Suprapubic skin (tissue), 4 donors: ENCODE data around the gene SEPTIN5.

ENCODE experiments used
- EP300 ChIP-seq: sonication (generic); formaldehyde crosslinking; IDR thresholded peaks from one replicate; pipeline ENCODE4 v1.6.1; 2017; ENCODE audit warnings: antibody characterized with exemption
- POLR2A ChIP-seq, 2 donors: fragments of 450-650 bp; IDR thresholded peaks; one replicate each; pipeline ENCODE4 v1.6.1; 2017; ENCODE audit warnings: antibody characterized with exemption in 2 of 2, mild to moderate bottlenecking in 2 of 2, moderate library complexity in 2 of 2
- POLR2AphosphoS5 ChIP-seq, 3 donors: sonication (generic); formaldehyde crosslinking; IDR thresholded peaks; one replicate each; pipeline ENCODE4 v1.6.1; 2017; ENCODE audit warnings: antibody characterized with exemption in 3 of 3
- TF ChIP-seq, protein P1 (sequence below), 2 donors: fragments of 200-600 bp in 1 of 2; fragments of 450-650 bp in 1 of 2; sonication (generic) in 1 of 2; IDR thresholded peaks; one replicate each; pipeline ENCODE4 v1.5.1; 2016 to 2019; ENCODE audit warnings: antibody characterized with exemption in 2 of 2, mild to moderate bottlenecking in 1 of 2, moderate library complexity in 1 of 2

DNA sequence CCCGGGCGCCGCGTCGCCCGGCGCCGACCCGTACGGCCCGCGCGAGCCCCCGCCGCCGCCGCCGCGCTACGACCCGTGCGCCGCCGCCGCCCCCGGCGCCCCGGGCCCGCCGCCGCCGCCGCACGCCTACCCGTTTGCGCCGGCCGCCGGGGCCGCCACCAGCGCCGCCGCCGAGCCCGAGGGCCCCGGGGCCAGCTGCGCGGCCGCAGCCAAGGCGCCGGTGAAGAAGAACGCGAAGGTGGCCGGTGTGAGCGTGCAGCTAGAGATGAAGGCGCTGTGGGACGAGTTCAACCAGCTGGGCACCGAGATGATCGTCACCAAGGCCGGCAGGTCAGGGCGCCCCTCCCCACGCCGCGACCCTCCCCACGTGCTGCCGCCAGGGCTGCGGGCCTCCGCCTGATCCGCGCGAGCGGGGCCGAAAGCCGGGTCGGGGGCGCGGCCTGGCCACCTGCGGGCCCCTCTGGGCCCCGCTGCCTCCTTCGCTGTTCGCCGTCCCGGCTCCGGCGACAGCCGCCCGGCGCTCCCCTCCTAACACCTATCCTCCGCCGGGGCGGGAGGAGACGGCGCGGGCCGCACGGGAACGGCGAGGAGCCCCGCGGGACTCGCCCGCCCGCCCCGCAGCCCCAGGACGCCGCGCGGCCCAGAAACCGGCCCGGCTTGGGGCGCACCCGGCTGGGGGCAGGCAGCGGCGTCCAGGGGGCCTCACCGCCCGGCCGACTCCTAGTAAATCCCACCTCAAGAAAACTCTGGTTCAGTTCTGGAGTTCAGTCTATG lies 46.8 kb downstream of the SEPTIN5 start:
- TF ChIP-seq, protein P1, sequence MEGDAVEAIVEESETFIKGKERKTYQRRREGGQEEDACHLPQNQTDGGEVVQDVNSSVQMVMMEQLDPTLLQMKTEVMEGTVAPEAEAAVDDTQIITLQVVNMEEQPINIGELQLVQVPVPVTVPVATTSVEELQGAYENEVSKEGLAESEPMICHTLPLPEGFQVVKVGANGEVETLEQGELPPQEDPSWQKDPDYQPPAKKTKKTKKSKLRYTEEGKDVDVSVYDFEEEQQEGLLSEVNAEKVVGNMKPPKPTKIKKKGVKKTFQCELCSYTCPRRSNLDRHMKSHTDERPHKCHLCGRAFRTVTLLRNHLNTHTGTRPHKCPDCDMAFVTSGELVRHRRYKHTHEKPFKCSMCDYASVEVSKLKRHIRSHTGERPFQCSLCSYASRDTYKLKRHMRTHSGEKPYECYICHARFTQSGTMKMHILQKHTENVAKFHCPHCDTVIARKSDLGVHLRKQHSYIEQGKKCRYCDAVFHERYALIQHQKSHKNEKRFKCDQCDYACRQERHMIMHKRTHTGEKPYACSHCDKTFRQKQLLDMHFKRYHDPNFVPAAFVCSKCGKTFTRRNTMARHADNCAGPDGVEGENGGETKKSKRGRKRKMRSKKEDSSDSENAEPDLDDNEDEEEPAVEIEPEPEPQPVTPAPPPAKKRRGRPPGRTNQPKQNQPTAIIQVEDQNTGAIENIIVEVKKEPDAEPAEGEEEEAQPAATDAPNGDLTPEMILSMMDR (IDR thresholded peaks at IDR 0.05): no peak
- TF ChIP-seq EP300: no peak
- TF ChIP-seq POLR2AphosphoS5 (IDR thresholded peaks at IDR 0.05): no peak
- TF ChIP-seq POLR2A (IDR thresholded peaks at IDR 0.05): no peak
